Right lobe of liver (tissue), 4 donors: ENCODE data around the gene MBNL2.

Source experiments
- CTCF ChIP-seq, 4 donors: fragments of 200-600 bp in 3 of 4; fragments of 450-650 bp in 1 of 4; IDR thresholded peaks; one replicate each; pipeline versions ENCODE4 v1.5.1 to v1.8.0; 2016 to 2022; ENCODE audit warnings: antibody characterized with exemption in 4 of 4, mild to moderate bottlenecking in 2 of 4
- POLR2A ChIP-seq: fragments of 450-650 bp; IDR thresholded peaks from one replicate; pipeline ENCODE4 v1.6.1; 2017; ENCODE audit warnings: antibody characterized with exemption, mild to moderate bottlenecking
- donor health status: DM: no; HTN: no; CAD: no.
- donor health status: DM: no; HTN: no; CAD: no.
- donor health status: DM: no; HTN: yes; CAD: no.

- TF ChIP-seq CTCF (IDR thresholded peaks at IDR 0.05) (no peak), POLR2A (no peak)
Measured at GRCh38 chr13:97397267-97397666, 175.1 kb downstream of the MBNL2 start.
